Fibroblast of villous mesenchyme (primary cell): ENCODE results near the gene L3MBTL4. TPM values are rescaled to one million over a fixed set of nuclear protein-coding genes. Genes with fewer than 3 reads are reported as not detected.

Experiments
- DNase-seq: peaks from one replicate; pipeline ENCODE4 v3.0.0-alpha.2; 2010; ENCODE audit warnings: low read depth
- H3K4me3 ChIP-seq: 2 replicates; pipeline ENCODE4 v1.5.1; 2011; ENCODE audit warnings: low read depth, mild to moderate bottlenecking, low read length
- CTCF ChIP-seq: IDR thresholded peaks from 2 replicates; pipeline ENCODE4 v1.5.1; 2012; ENCODE audit warnings: low read depth, mild to moderate bottlenecking, low read length; ENCODE audit not compliant: insufficient read depth
- total RNA-seq: library from RNA; depleted of rRNA; stranded (reverse); fragments of >200 nt; gene quantifications from 2 replicates; pipeline ENCODE4 v1.2.3, GENCODE V29; 2012

L3MBTL4 gene
- total RNA-seq, 1 donor = not detected

GRCh38 chr18:6352275-6352674, 62.4 kb downstream of the L3MBTL4 start:
- H3K4me3 ChIP-seq = no peak overlapping the region
- DNase-seq = no peak
- TF ChIP-seq CTCF = no peak

DNA sequence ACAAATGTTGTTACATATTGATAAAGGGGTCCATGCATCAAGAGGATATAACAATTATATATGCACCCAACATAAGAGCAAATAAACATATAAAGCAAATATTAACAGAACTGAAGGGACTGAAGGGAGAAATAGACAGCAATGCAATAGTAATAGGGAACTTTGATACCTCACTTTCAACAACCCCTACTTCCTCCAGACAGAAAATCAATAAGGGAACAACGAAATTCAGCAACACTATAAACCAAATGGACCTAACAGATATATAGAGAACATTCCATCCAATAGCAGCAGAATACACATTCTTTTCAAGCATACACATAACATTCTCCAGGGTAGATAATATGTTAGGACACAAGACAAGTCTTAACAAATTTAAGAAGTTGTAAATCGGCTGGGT, 71.7 kb downstream of the L3MBTL4 start:
- TF ChIP-seq CTCF = no peak
- DNase-seq = no peak
- H3K4me3 ChIP-seq = no peak overlapping the region

GRCh38 chr18:6341709-6342108, 73.0 kb downstream of the L3MBTL4 start:
- no peak for TF ChIP-seq CTCF
- no peak for DNase-seq
- H3K4me3 ChIP-seq = no peak overlapping the region

GRCh38 chr18:6341303-6341702, 73.4 kb downstream of the L3MBTL4 start:
- H3K4me3 ChIP-seq = no peak overlapping the region

GRCh38 chr18:6340121-6340520, 74.6 kb downstream of the L3MBTL4 start:
- no peak overlapping the region for H3K4me3 ChIP-seq
- no peak for DNase-seq
- TF ChIP-seq CTCF = no peak

More at GRCh38 chr18:6341303-6341702, 73.4 kb downstream of the L3MBTL4 start:
- no peak for TF ChIP-seq CTCF
- no peak for DNase-seq

DNA sequence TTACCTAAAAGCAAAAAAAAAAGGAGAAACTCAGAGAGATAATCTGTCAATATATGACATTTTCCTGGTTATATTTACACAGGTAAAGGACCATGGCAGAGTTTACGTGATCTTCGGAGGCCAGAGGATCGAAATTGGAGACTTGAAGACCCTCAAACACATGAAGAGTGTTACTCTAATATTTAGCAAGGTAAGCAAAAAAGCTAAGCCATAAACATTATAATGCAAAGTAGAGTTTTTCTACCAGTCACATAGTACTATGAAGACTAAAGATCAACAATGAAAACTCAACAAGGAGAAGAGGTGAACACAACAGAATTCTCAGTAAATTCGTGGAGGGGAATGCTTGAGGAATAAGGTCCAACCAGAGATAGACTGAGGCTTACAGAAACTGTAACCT, 78.5 kb downstream of the L3MBTL4 start:
- no peak for DNase-seq
- no peak for TF ChIP-seq CTCF
- H3K4me3 ChIP-seq = no peak overlapping the region

DNA sequence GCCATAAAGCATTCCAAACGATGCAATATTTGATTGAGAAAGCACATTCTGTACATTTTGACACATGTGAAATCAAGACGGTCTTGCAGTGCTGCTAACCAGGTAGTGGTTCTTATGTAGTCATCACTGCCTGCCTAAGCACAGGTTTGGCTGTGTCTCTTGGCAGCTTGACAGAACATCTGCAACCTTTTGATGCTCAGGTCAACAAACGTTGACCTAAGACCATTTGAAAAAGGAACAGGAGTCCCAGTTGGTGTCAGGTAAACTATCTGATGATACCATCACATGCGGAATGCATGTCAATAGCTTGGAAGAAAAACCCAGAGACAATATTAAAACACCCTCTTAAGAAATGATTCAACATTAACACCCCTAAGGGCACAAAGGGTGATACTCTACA, 80.7 kb downstream of the L3MBTL4 start:
- no peak for TF ChIP-seq CTCF
- no peak overlapping the region for H3K4me3 ChIP-seq
- no peak for DNase-seq
